GM18519 (cell line): ENCODE measurements around the gene CCT3.
"Not testable (repeated sequence)": the region's sequence is repeated elsewhere in the genome, so short reads cannot be mapped to it uniquely, and the experiment has no call there.

Experiments
- ATAC-seq: cut with Tn5 transposase; IDR thresholded peaks from one replicate; pipeline ENCODE4 v1.9.1; 2021; ENCODE audit warnings: mild to moderate bottlenecking, moderate library complexity; ENCODE audit not compliant: unreplicated experiment, low FRiP score

Gene CCT3

DNA sequence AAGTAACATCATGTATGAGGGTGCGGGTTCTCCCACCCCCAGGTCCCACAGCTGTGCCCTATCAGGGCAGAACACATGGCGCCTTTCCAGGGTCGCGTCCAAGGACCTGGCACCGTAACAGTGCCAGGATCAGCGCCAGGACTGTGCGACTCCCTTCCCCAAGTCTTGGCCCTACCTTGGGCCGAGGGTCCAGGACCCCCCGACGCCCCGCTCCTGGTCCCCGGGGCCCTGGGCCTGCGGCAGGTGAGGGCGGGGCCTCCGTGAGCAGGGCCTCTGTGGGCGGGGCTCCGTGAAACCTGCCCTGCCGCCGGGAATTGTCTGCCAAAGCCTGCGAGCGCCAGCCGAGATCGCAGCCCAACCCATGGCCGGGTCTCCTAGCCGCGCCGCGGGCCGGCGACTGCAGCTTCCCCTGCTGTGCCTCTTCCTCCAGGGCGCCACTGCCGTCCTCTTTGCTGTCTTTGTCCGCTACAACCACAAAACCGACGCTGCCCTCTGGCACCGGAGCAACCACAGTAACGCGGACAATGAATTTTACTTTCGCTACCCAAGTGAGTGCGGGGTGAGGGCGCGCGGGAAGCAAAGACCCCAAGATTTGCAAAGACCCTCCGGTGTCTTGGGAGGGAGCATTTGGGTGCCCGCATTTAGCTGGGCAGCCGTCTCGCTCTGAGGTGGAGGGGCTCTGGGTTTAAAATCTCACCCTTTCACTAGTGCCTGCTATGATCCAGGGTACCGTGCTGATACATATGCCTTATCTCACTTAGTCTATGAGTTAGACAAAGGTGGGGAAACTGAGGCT, 31.0 kb upstream of the CCT3 start, which contains the start of gene RHBG:
RHBG (plus strand) TSS at position 323 of the 796 bp plus-strand sequence; CDS start at position 362, 39 bp downstream.
- ATAC-seq, result no peak

DNA sequence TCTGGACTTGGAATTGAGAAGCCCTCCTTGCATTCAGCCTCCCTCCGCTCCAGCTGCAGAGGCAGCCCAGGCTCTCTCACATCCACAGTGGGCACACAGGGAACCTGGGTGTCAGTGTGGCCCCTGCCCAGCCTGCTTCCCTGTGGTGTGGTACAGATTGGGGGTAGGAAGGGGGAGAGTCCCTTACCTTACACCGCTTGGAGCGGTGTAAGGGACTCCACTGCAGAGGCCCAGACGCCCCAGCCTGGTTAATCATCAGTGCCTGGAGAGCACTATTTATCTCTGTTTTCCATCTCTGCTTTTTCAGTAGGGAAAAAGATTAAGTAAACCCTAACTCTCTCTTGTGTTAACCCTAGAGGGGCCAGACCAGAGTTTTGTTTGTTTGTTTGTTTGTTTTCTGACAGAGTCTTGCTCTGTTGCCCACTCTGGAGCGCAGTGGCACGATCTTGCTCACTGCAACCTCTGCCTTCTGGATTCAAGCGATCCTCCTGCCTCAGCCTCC, 30.1 kb upstream of the CCT3 start:
- ATAC-seq, result no peak

DNA sequence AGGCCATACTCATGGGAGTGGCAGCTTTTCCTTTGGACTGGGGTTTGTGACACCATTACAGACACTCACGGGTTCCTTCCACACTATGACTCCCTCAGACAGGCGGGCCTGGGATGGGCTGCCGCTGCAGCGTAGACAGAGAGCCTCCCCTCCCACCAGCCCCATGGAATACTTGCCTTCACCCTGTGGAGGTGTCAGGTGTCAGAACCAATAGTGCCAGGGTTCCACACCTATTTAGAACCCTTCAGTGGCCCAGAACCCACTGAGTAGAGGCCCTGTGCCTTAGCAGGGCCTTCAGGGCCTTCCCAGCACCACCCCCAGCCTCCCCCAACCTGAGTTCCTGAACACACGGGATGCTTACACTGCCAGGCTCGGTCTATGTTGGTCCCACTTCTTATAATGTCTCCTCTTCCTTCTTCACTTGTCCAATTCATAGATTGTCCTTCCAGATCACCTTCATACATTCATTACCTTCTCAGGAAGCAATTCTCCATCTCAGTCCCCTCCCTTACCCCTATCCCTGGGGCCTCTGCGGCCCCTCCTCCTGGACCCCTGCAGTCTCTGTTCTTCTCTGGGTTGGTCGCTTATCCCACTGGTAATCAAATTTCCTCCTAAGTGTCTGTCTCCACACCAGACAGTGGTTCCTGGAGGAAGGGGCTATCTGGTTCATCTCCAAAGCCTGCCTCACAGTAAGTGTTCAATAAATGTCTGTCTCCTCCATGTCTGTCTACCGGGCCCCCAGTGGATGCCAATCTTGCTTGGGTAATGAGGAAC, 29.5 kb upstream of the CCT3 start:
- ATAC-seq, result no peak

DNA sequence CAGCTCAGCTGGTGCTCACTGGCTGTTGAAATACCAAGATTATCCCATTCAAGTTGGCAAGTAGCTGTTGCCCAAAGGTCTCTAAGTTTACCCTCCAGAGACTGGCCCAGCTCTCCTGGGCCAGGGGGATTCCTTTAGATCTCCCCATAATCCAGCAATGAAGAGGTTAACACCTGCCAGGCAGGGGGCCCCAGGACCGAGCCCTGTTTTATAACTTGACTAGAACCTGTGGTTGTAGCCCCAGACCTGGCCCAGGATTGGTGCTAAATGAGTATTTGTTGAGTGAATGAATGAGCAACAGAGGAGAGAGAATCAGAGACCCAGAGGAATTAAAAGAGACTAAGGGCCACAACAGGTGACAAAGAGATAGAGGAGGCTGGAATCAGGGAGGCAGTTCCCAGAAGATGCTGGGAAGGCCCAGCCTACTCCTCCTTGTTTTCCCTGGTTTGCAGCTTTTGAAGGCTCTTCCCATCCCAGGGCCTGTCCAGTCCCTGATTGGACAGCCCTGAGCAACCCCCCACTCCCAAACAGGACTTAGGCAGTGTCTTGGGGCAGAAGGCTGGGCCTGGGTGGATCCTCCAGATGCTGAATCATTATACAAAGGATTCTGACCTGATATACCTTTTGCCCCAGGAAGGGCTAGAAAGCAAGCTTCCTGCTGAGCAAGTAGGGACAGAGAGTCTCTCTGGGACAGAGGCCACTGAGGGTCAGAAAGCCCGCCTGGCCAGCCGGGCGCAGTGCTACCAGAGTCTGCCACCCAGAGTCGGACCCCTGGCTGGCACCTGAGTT, 28.5 kb upstream of the CCT3 start:
- no peak for ATAC-seq

DNA sequence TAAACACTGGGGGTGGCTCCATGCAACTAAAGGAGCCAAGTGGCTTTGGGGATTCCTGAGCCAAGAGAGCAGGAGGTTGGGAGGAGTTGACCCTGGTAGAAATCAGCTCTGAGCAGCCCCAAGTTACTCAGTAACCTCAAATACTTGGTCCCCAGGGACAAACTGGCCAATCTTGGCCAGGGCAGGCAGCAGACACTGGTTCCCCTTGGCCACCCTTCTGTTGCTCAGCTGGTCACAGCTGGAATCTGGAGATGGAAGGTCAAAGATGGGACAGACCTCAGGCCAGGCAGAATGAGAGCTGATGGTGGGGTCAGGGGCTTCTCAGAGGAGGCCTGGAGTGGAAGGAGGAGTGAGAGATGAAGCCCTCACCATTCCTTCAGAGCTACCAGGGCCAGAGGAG, 27.7 kb upstream of the CCT3 start:
- no peak for ATAC-seq

DNA sequence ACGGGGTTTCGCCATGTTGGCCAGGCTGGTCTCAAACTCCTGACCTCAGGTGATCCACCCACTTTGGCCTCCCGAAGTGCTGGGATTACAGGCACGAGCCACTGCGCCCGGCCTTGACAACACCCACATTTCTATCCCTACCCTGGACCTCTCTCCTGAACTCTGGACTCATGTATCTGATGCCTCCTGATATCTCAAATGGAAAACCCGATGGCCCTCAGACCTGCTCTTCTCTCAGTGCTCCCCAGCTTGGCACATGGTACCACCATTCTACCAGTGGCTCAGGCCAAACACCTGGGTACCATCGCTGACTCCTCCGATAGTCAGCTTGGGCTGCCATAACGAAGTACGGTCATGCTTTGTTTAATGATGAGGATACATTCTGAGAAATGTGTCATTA, 22.4 kb upstream of the CCT3 start:
- no peak for ATAC-seq

DNA sequence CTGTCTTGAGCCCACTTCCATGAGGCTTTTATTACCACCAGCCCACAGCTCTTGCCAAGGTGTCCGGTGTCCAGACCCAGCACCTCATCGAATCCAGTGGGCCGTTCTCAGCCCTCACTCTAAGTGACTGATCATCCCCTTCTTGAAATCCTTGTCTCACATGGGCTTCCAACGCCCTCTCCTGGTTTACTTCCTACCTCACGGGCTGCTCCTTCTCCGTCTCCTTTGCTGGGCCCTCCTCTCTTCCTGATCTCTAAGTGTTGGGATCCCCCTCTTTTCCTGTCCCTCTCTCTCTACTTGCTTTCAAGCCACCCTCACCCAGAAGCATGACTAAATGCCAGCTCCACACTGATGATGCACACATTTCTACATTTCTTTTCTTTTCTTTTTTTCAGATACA, 21.9 kb upstream of the CCT3 start:
- no peak for ATAC-seq

- no peak for ATAC-seq
These were observed 21.2 kb upstream of the CCT3 start for GRCh38 chr1:156359249-156359648.

DNA sequence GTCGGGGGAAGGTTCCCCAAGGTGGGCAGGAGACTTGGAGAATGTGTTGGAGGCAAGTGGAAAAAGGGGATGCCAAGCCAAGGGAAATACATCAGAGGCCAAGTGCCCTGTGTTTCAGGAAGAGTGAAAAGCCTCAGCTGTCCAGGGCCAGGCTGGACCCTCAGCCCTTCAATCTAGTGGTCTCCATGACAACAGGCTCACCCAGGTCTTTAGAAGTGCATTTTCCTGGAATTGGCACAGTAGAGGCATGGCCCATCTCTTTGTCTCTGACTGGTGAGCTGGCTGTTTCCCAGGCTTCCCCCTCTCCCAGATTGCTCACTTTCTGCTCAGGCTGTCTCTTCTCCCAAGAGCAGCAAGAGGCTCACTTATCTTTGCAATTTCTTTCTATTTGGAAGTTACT, 20.5 kb upstream of the CCT3 start:
- no peak for ATAC-seq

DNA sequence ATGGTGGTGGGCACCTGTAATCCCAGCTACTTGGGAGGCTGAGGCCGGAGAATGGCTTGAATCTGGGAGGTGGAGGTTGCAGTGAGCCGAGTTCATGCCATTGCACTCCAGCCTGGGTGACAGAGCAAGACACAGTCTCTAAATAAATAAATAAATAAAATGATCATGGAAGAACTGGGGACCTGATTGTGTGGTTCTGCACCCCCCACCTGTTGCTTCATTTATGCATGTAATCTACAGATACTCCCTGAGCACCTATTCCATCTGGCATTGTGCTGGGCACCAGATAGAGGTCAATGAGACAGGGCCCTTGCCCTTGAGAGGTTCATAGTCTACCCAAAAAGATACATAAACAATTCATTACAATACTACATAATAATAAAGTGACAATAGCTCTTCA, 19.9 kb upstream of the CCT3 start:
- ATAC-seq, result no peak

DNA sequence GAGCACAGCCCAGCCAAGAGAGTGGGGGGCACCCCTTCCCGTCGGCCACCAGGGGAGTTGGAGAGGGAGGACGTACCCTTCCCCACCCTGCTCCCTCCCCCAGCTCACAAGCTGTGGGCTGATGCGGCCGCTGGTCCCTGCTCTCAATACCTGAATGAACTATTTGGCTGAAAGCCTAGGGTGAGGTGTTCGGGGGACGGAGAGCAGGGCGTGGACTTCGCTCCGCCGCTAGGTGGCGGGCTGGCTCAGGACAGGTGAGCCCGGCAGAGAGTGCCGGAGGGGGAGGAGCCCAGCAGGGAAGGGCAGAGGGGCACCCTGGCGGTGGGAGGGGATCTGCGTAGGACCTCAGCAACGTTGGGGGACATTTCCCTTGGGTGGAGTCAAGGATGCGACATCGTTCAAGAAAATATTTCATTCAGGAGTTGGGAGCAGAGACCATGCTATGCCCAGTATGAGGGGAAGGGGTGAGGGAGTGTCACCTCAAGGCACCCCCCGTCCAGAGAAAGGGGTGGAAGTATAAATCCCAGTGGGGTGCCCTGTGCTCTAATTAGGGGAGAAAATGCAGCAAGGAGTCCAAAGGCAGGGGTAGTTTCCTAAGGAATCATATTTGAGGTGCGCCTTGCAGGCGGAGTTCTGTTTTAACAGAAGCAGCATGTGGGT, 18.9 kb upstream of the CCT3 start:
- no peak for ATAC-seq

- ATAC-seq, result no peak
These were observed 18.3 kb upstream of the CCT3 start for GRCh38 chr1:156356262-156356874.

- not testable (repeated sequence) for ATAC-seq
These were observed 14.4 kb upstream of the CCT3 start for GRCh38 chr1:156352481-156352880.

DNA sequence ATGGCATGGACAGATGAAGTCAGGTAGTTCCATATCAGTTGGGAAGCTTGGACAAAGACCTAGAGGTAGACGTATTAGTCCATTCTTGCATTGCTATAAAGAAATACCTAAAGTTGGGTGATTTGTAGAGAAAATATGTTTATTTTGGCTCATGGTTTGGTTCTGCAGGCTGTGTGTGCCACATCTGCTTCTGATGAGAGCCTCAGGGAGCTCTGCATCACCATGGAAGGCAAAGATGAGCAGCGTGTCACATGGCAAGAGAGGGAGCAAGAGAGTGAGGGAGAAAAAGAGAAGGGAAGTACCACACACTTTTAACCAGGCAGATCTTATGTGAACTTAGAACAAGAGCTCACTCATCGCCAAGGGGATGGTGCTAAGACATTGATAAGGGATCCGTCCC, 9.2 kb upstream of the CCT3 start:
- ATAC-seq, result no peak

GRCh38 chr1:156346636-156347035, 8.5 kb upstream of the CCT3 start:
- ATAC-seq, result no peak

GRCh38 chr1:156346035-156346434, 7.9 kb upstream of the CCT3 start:
- not testable (repeated sequence) for ATAC-seq

DNA sequence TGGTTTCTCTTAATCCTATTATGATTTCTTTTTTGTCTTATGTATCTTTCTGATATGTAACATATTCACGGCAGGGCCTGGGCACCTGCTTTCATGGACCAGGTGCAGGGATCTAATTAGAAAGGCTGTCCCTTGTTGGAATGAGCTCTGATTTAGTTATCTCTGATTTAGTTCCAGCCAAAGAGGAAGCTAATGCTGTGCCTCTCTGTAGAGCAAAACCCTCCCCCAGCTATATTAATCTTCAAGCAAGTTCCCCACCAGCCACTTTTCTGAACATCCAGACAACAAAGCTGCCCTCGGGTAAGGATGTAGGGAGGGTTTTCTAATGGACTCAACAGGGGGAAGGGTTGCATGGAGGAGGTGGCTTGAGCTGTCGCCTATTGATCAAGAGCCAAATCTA, 6.3 kb upstream of the CCT3 start:
- no peak for ATAC-seq

- no peak for ATAC-seq
These were observed 4.3 kb upstream of the CCT3 start for GRCh38 chr1:156342166-156342955.

DNA sequence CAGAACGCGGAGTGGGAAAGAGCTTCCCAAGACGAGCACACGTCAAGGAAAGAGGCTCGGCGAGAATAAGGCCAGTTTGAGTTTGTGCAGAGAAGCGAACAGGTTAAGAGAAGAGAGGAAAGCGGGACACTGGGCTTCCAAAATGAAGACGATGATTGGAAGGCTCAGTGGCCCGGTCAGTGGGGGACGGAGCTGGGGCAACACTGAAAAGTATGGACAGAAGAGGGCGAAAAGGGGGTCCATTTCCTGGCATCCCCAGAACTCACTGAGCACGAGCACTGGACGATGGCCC, 258 bp downstream of the CCT3 start:
- ATAC-seq, result no peak
